Esophagus muscularis mucosa (tissue), 4 donors: Measurements from ENCODE around the gene RPS6KA1. TPM values are rescaled to one million over a fixed set of nuclear protein-coding genes. Genes with fewer than 3 reads are reported as not detected.
A peak's percentile ranks its signal among the peaks of the same experiment; 100 is the strongest.

ENCODE experiments used
- DNase-seq: peaks from one replicate; pipeline ENCODE4 v3.0.0-alpha.2; 2017; ENCODE audit errors: extremely low spot score
- H3K27ac ChIP-seq, 4 donors: fragments of 200-600 bp; sonication (generic); replicated peaks in 1 of 4; 1 replicate in 3 of 4; 2 replicates in 1 of 4; pipeline ENCODE4 v1.5.1; 2016 to 2019; ENCODE audit warnings: mild to moderate bottlenecking in 1 of 4
- H3K27me3 ChIP-seq, 4 donors: fragments of 200-600 bp; sonication (generic); one replicate each; pipeline versions ENCODE4 v1.5.1 to v1.6.0; 2016 to 2019
- H3K36me3 ChIP-seq, 4 donors: fragments of 200-600 bp; sonication (generic); one replicate each; pipeline ENCODE4 v1.5.1; 2016 to 2019
- H3K4me1 ChIP-seq, 4 donors: fragments of 200-600 bp; sonication (generic); one replicate each; pipeline ENCODE4 v1.5.1; 2016 to 2019
- H3K4me3 ChIP-seq, 4 donors: fragments of 200-600 bp; sonication (generic); 1 replicate in 2 of 4; 2 replicates in 2 of 4; pipeline ENCODE4 v1.5.1; 2016 to 2019; ENCODE audit warnings: mild to moderate bottlenecking in 4 of 4, moderate library complexity in 1 of 4
- H3K9me3 ChIP-seq, 4 donors: fragments of 200-600 bp; sonication (generic); 1 replicate in 3 of 4; 2 replicates in 1 of 4; pipeline ENCODE4 v1.5.1; 2016 to 2019
- CTCF ChIP-seq, 3 experiments: fragments of 200-600 bp in 2 of 3; fragments of 450-650 bp in 1 of 3; sonication (generic) in 2 of 3; IDR thresholded peaks; one replicate each; pipeline ENCODE4 v1.5.1; 2017 to 2019; ENCODE audit warnings: antibody characterized with exemption in 3 of 3, mild to moderate bottlenecking in 2 of 3, moderate library complexity in 1 of 3
- EP300 ChIP-seq: sonication (generic); formaldehyde crosslinking; IDR thresholded peaks from one replicate; pipeline ENCODE4 v1.6.1; 2017; ENCODE audit warnings: antibody characterized with exemption
- POLR2A ChIP-seq: fragments of 450-650 bp; IDR thresholded peaks from one replicate; pipeline ENCODE4 v1.6.1; 2017; ENCODE audit warnings: antibody characterized with exemption, moderate library complexity, mild to moderate bottlenecking, low read depth
- POLR2AphosphoS5 ChIP-seq, 2 donors: sonication (generic); formaldehyde crosslinking; IDR thresholded peaks; one replicate each; pipeline ENCODE4 v1.6.1; 2017; ENCODE audit warnings: antibody characterized with exemption in 2 of 2
- WGBS: methylation state at CpG from one replicate; pipeline ENCODE4 v1.1.5; 2018; 5-methylcytosine and 5-hydroxymethylcytosine counted together
- intact Hi-C: fragments of 100-400 bp; cut with DNase I; formaldehyde crosslinking; loops from one replicate; pipeline ENCODE4 v1.15.1; 2023
- total RNA-seq, 4 donors: library from RNA; depleted of rRNA; stranded (reverse); fragments of >200 nt; gene quantifications; one replicate each; pipeline versions ENCODE4 v1.1.0 to v1.2.1, GENCODE V29; 2016

The RPS6KA1 gene
- total RNA-seq, 4 donors from 2014 or later = 7.0 to 16.7 (median 8.7) TPM

- peaks cover 7 to 22% (median 18%) of the 10 kb centered on the region in 4 donors for H3K4me1 ChIP-seq
- H3K27me3 ChIP-seq = no peaks in the 10 kb centered on the region
- intact Hi-C loops = no loop called here
- no peaks in the 10 kb centered on the region for H3K9me3 ChIP-seq
- WGBS = 32% methylated on average over 6 of the region's 6 CpGs
- H3K4me3 ChIP-seq = no peak overlapping the region
- no peak for DNase-seq
- TF ChIP-seq EP300 = no peak
- TF ChIP-seq POLR2A = no peak
- TF ChIP-seq CTCF (IDR thresholded peaks at IDR 0.05) = no peak
- TF ChIP-seq POLR2AphosphoS5 (IDR thresholded peaks at IDR 0.05) = no peak
- peak overlapping the region in 2 of 4 donors; percentile 23 to 39 for H3K27ac ChIP-seq
- H3K36me3 ChIP-seq = no peaks in the 10 kb centered on the region
Observed at GRCh38 chr1:26539722-26540121, 10.2 kb downstream of the RPS6KA1 start.

- intact Hi-C loops = no loop called here
- H3K27ac ChIP-seq = peak overlapping the region in 2 of 4 donors; percentile 23 to 39
- H3K4me1 ChIP-seq = peaks cover 7 to 22% (median 18%) of the 10 kb centered on the region in 4 donors
- H3K4me3 ChIP-seq = no peak overlapping the region
- 100% methylated on average over 3 of the region's 3 CpGs for WGBS
- TF ChIP-seq POLR2A = no peak
- TF ChIP-seq EP300 = no peak
- TF ChIP-seq CTCF (IDR thresholded peaks at IDR 0.05) = no peak
- no peak for TF ChIP-seq POLR2AphosphoS5 (IDR thresholded peaks at IDR 0.05)
- H3K36me3 ChIP-seq = no peaks in the 10 kb centered on the region
- DNase-seq = no peak
- H3K9me3 ChIP-seq = no peaks in the 10 kb centered on the region
- H3K27me3 ChIP-seq = no peaks in the 10 kb centered on the region
Observed at GRCh38 chr1:26540351-26540750, 10.8 kb downstream of the RPS6KA1 start.

- Histone ChIP-seq H3K36me3 (no peaks in the 10 kb centered on the region), H3K4me3 (no peak overlapping the region), H3K4me1 (peaks cover 7 to 22% (median 18%) of the 10 kb centered on the region in 4 donors), H3K9me3 (no peaks in the 10 kb centered on the region), H3K27ac (peak overlapping the region; percentile 38 to 72 (median 67)), H3K27me3 (no peaks in the 10 kb centered on the region)
- intact Hi-C loops = no loop called here
- no peak for TF ChIP-seq CTCF (IDR thresholded peaks at IDR 0.05)
- TF ChIP-seq POLR2A = no peak
- no peak for TF ChIP-seq POLR2AphosphoS5 (IDR thresholded peaks at IDR 0.05)
- no peak for TF ChIP-seq EP300
- no peak for DNase-seq
- 87% methylated on average over 4 of the region's 7 CpGs for WGBS
Observed at GRCh38 chr1:26541431-26541815, 11.9 kb downstream of the RPS6KA1 start.

- no peak for TF ChIP-seq POLR2A
- peak in 2 of 3 experiments; percentile 2 to 21 for TF ChIP-seq CTCF (IDR thresholded peaks at IDR 0.05)
- TF ChIP-seq POLR2AphosphoS5 (IDR thresholded peaks at IDR 0.05) = peak in 1 of 2 donors; percentile 36
- no peak for TF ChIP-seq EP300
- Histone ChIP-seq H3K4me1 (peaks cover 7 to 22% (median 18%) of the 10 kb centered on the region in 4 donors), H3K27ac (peak overlapping the region; percentile 47 to 72 (median 67)), H3K36me3 (no peaks in the 10 kb centered on the region), H3K27me3 (no peaks in the 10 kb centered on the region), H3K9me3 (no peaks in the 10 kb centered on the region), H3K4me3 (no peak overlapping the region)
- intact Hi-C loops = no loop called here
- no CpG with 5 or more reads among the region's 18 CpGs for WGBS
- DNase-seq = peak; percentile 95
Observed at GRCh38 chr1:26541816-26542711, 12.5 kb downstream of the RPS6KA1 start.
